ENCODE measurements around the gene FLRT1. TPM values are rescaled to one million over a fixed set of nuclear protein-coding genes. Genes with fewer than 3 reads are reported as not detected.

The FLRT1 gene
- total and polyA plus RNA-seq, 4 donors: 0.02 to 0.32 (median 0.05) TPM; not detected in 1

DNA sequence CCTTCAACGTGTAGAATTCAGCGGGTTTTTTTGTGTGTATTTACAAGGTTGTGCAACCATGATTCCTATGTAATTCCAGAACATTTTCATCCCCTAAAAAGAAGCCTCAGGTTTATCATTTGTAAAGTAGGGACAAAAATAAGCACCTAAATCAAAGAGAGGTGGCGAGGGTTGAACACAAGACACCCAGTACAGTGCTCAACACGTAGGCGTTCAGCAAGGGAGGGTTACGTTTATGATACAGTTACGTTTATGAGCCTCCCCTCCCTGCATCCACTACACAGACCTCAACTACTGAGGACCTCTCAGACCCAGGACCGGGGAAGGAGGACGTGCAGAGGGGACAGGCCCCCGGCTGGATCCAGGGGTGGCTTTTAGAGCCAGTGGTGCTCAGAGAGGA is 44.7 kb downstream of the FLRT1 start:
- Histone ChIP-seq H3K36me3 (ENCODE audit: control insufficient read depth in 4 of 4, insufficient read depth in 3 of 4, low read depth in 1 of 4, low read length in 3 of 4) (no peaks in the 10 kb centered on the region), H3K27me3 (ENCODE audit: control insufficient read depth in 4 of 4, insufficient read depth in 4 of 4, low read length in 3 of 4) (no peaks in the 10 kb centered on the region), H3K4me1 (ENCODE audit: control insufficient read depth in 4 of 4, insufficient read depth in 4 of 4, low read length in 3 of 4) (peaks cover 4 to 12% (median 11%) of the 10 kb centered on the region in 4 donors), H3K27ac (ENCODE audit: low read depth in 1 of 2, low read length in 2 of 2) (no peak overlapping the region), H3K9me3 (ENCODE audit: control insufficient read depth in 4 of 4, low read length in 3 of 4) (no peaks in the 10 kb centered on the region), H3K4me3 (ENCODE audit: low read depth in 1 of 3, low read length in 3 of 3) (no peak overlapping the region), H3K9ac (ENCODE audit: low read depth in 1 of 2, low read length in 2 of 2) (no peak overlapping the region)
- DNase-seq (ENCODE audit: low spot score): no peak
- 93% methylated on average over 10 of the region's 10 CpGs for WGBS
- TF ChIP-seq, protein P1, sequence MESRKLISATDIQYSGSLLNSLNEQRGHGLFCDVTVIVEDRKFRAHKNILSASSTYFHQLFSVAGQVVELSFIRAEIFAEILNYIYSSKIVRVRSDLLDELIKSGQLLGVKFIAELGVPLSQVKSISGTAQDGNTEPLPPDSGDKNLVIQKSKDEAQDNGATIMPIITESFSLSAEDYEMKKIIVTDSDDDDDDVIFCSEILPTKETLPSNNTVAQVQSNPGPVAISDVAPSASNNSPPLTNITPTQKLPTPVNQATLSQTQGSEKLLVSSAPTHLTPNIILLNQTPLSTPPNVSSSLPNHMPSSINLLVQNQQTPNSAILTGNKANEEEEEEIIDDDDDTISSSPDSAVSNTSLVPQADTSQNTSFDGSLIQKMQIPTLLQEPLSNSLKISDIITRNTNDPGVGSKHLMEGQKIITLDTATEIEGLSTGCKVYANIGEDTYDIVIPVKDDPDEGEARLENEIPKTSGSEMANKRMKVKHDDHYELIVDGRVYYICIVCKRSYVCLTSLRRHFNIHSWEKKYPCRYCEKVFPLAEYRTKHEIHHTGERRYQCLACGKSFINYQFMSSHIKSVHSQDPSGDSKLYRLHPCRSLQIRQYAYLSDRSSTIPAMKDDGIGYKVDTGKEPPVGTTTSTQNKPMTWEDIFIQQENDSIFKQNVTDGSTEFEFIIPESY (IDR thresholded peaks at IDR 0.05): no peak
- TF ChIP-seq JUND (IDR thresholded peaks at IDR 0.05) (no peak), YY1 (IDR thresholded peaks at IDR 0.05) (no peak), GABPA (IDR thresholded peaks at IDR 0.05 in 1 of 2, conservative IDR thresholded peaks at IDR 0.05 in 1 of 2) (no peak)
- TF ChIP-seq, protein P2, sequence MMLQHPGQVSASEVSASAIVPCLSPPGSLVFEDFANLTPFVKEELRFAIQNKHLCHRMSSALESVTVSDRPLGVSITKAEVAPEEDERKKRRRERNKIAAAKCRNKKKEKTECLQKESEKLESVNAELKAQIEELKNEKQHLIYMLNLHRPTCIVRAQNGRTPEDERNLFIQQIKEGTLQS (IDR thresholded peaks at IDR 0.05): no peak

- DNase-seq (ENCODE audit: low spot score): no peak
- H3K27me3 ChIP-seq (ENCODE audit: control insufficient read depth in 4 of 4, insufficient read depth in 4 of 4, low read length in 3 of 4): no peaks in the 10 kb centered on the region
Observed at GRCh38 chr11:64081745-64082442, 46.2 kb downstream of the FLRT1 start.

More at GRCh38 chr11:64081745-64082442, 46.2 kb downstream of the FLRT1 start:
- Histone ChIP-seq H3K27ac (ENCODE audit: low read depth in 1 of 2, low read length in 2 of 2) (no peak overlapping the region), H3K9ac (ENCODE audit: low read depth in 1 of 2, low read length in 2 of 2) (no peak overlapping the region), H3K4me3 (ENCODE audit: low read depth in 1 of 3, low read length in 3 of 3) (no peak overlapping the region), H3K9me3 (ENCODE audit: control insufficient read depth in 4 of 4, low read length in 3 of 4) (no peaks in the 10 kb centered on the region), H3K36me3 (ENCODE audit: control insufficient read depth in 4 of 4, insufficient read depth in 3 of 4, low read depth in 1 of 4, low read length in 3 of 4) (no peaks in the 10 kb centered on the region), H3K4me1 (ENCODE audit: control insufficient read depth in 4 of 4, insufficient read depth in 4 of 4, low read length in 3 of 4) (peaks cover 11 to 23% (median 17%) of the 10 kb centered on the region in 4 donors)
- WGBS: 92% methylated on average over 27 of the region's 27 CpGs
- TF ChIP-seq CTCF (IDR thresholded peaks at IDR 0.05; ENCODE audit: low read depth, low read length, missing input control): no peak
- no peak for TF ChIP-seq NR2F2 (IDR thresholded peaks at IDR 0.05)
- TF ChIP-seq FOXA1 (IDR thresholded peaks at IDR 0.05): no peak
- no peak for TF ChIP-seq RXRA (IDR thresholded peaks at IDR 0.05)
- no peak for TF ChIP-seq TAF1 (conservative IDR thresholded peaks at IDR 0.05)
- no peak for TF ChIP-seq YY1 (IDR thresholded peaks at IDR 0.05)
- no peak for TF ChIP-seq MAX (IDR thresholded peaks at IDR 0.05)
- TF ChIP-seq SP1 (IDR thresholded peaks at IDR 0.05): no peak
- no peak for TF ChIP-seq EGR1 (IDR thresholded peaks at IDR 0.05; ENCODE audit: low read depth in 2 of 2)
- no peak for TF ChIP-seq JUND (IDR thresholded peaks at IDR 0.05)
- TF ChIP-seq, protein P3, sequence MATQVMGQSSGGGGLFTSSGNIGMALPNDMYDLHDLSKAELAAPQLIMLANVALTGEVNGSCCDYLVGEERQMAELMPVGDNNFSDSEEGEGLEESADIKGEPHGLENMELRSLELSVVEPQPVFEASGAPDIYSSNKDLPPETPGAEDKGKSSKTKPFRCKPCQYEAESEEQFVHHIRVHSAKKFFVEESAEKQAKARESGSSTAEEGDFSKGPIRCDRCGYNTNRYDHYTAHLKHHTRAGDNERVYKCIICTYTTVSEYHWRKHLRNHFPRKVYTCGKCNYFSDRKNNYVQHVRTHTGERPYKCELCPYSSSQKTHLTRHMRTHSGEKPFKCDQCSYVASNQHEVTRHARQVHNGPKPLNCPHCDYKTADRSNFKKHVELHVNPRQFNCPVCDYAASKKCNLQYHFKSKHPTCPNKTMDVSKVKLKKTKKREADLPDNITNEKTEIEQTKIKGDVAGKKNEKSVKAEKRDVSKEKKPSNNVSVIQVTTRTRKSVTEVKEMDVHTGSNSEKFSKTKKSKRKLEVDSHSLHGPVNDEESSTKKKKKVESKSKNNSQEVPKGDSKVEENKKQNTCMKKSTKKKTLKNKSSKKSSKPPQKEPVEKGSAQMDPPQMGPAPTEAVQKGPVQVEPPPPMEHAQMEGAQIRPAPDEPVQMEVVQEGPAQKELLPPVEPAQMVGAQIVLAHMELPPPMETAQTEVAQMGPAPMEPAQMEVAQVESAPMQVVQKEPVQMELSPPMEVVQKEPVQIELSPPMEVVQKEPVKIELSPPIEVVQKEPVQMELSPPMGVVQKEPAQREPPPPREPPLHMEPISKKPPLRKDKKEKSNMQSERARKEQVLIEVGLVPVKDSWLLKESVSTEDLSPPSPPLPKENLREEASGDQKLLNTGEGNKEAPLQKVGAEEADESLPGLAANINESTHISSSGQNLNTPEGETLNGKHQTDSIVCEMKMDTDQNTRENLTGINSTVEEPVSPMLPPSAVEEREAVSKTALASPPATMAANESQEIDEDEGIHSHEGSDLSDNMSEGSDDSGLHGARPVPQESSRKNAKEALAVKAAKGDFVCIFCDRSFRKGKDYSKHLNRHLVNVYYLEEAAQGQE (IDR thresholded peaks at IDR 0.05): no peak
- no peak for TF ChIP-seq HNF4A (conservative IDR thresholded peaks at IDR 0.05)
- TF ChIP-seq, protein P1 (IDR thresholded peaks at IDR 0.05): no peak
- TF ChIP-seq RAD21 (IDR thresholded peaks at IDR 0.05): no peak
- no peak for TF ChIP-seq HNF4G (IDR thresholded peaks at IDR 0.05)
- no peak for TF ChIP-seq GABPA (IDR thresholded peaks at IDR 0.05 in 1 of 2, conservative IDR thresholded peaks at IDR 0.05 in 1 of 2)
